ENCODE data around the gene MND1. TPM values are rescaled to one million over a fixed set of nuclear protein-coding genes. Genes with fewer than 3 reads are reported as not detected.

Gene MND1
- total RNA-seq, 8 experiments from 2014 or later: 1.7 to 18.6 (median 2.1) TPM

DNA sequence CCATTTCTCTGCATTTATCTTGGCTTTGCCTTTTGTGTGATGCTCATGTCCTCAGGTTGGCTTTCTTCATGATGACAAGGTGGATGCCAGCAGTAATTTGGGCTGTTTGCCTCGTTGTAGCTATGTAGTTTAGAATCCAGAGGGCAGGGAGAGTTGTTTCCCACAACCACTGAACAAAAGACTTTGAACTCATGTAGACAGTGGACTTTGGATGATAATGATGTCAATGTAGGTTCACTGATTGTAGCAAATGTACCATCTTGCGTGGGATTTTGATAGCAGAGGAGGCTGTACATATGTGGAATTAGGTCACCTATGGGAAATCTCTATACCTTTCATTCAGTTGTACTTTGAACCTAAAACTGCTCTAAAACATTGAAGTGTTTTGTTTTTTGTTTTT, 41.3 kb downstream of the MND1 start:
- 67 to 100% (median 81%) methylated on average over 1 to 2 of the region's 2 CpGs; no CpG with 5 or more reads in 2 of the 10 experiments for WGBS, 10 experiments
- no peak overlapping the region for H3K27ac ChIP-seq
- no peaks in the 10 kb centered on the region for H3K4me1 ChIP-seq (replicated peaks in 1 of 2)
- no peak for ATAC-seq (replicated peaks in 6 of 8)
- no peak overlapping the region for H3K4me3 ChIP-seq
- in situ Hi-C loops (cut with MboI; ENCODE audit: low pct_unique_long_range_greater_than_20kb in 2 of 9, low sequenced_read_pairs in 9 of 9, unreplicated experiment in 9 of 9): no loop called here

DNA sequence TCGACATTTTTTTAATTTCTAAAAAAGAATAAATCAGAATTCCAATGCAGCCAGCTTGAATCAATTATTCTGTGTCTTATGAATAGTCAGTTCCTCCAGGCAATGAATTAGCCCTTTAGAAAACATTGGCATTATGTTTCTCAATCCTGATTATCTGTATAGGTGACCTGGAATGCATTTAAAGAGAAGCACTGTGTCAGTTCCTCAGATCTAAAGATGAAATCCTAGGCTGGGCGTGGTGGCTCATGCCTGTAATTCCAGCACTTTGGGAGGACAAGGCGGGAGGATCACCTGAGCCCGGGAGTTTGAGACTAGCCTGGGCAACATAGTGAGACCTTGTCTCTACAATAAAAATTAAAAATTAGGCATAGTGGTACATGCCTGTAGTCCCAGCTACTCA, 43.5 kb downstream of the MND1 start:
- Histone ChIP-seq H3K27ac (no peak overlapping the region), H3K4me3 (no peak overlapping the region), H3K4me1 (replicated peaks in 1 of 2) (no peaks in the 10 kb centered on the region)
- ATAC-seq (replicated peaks in 6 of 8): peak in 1 of 8 experiments; percentile 55
- in situ Hi-C loops (cut with MboI; ENCODE audit: low pct_unique_long_range_greater_than_20kb in 2 of 9, low sequenced_read_pairs in 9 of 9, unreplicated experiment in 9 of 9): no loop called here
- 30 to 100% (median 94%) methylated on average over 1 to 4 of the region's 4 CpGs for WGBS, 10 experiments

DNA sequence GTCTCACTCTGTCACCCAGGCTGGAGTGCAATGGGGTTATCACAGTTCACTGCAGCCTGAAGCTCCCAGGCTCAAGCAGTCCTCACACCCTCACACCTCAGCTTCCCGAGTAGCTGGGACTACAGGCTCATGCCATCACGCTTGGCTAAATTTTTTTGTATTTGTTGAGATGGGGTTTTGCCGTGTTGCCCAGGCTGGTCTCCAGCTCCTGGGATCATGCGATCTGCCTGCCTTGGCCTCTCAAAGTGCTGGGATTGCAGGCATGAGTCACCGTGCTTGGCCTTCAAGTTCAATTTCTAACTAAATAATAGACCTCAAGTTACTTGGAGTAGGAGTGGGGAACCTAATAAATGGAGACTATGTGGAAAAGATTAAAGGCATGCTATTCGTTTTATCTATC, 48.9 kb downstream of the MND1 start:
- Histone ChIP-seq H3K4me3 (no peak overlapping the region), H3K4me1 (replicated peaks in 1 of 2) (no peaks in the 10 kb centered on the region), H3K27ac (no peak overlapping the region)
- peak in 1 of 8 experiments; percentile 57 for ATAC-seq (replicated peaks in 6 of 8)
- in situ Hi-C loops (cut with MboI; ENCODE audit: low pct_unique_long_range_greater_than_20kb in 2 of 9, low sequenced_read_pairs in 9 of 9, unreplicated experiment in 9 of 9): no loop called here
- 0 to 100% (median 90%) methylated on average over 1 to 6 of the region's 6 CpGs for WGBS, 10 experiments

DNA sequence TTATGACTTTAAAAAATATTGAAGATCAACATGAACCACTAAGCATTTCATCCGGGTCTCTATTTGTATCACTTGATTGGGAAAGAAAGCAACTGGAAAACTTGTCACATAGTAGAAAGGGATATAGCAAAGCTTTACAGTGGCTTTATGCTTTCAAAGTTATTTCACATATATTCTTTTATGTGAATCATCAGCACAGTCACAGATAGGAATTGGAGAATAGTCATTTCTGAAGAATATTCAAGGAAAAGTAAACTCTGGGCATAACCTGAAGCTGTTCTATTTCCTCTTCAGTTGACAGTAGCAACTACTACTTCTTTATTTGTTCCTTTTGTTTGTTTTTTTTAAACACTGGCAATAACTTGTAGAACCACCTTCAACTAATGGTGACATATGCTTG, 50.5 kb downstream of the MND1 start:
- no peak for ATAC-seq (replicated peaks in 6 of 8)
- H3K4me1 ChIP-seq (replicated peaks in 1 of 2): no peaks in the 10 kb centered on the region
- WGBS, 10 experiments: 67 to 100% (median 100%) methylated on average over 1 of the region's 1 CpG; no CpG with 5 or more reads in 2 of the 10 experiments
- H3K4me3 ChIP-seq: no peak overlapping the region
- in situ Hi-C loops (cut with MboI; ENCODE audit: low pct_unique_long_range_greater_than_20kb in 2 of 9, low sequenced_read_pairs in 9 of 9, unreplicated experiment in 9 of 9): no loop called here
- H3K27ac ChIP-seq: no peak overlapping the region

DNA sequence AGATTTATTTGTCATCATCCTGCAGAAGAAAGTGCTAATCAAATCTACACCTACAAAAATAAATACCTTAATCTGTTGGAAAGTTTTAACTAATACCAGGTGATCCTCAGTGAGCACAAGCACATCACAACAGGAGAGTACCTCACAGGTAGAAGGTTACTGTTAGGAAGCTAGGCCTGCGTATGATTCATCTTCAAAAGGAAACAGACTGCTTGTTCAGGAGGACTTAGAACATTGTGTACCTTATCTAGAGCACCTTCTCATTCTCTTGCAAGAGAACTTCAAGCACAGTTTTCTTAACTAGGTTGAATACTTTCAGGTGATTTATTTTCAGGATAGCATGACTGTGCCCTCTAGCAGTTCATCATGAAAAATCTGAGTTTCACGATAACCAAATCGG, 54.2 kb downstream of the MND1 start:
- ATAC-seq (replicated peaks in 6 of 8): no peak
- Histone ChIP-seq H3K27ac (no peak overlapping the region), H3K4me3 (no peak overlapping the region), H3K4me1 (replicated peaks in 1 of 2) (no peaks in the 10 kb centered on the region)
- in situ Hi-C loops (cut with MboI; ENCODE audit: low pct_unique_long_range_greater_than_20kb in 2 of 9, low sequenced_read_pairs in 9 of 9, unreplicated experiment in 9 of 9): no loop called here
- WGBS, 10 experiments: 67 to 100% (median 97%) methylated on average over 1 to 3 of the region's 3 CpGs; no CpG with 5 or more reads in 2 of the 10 experiments

DNA sequence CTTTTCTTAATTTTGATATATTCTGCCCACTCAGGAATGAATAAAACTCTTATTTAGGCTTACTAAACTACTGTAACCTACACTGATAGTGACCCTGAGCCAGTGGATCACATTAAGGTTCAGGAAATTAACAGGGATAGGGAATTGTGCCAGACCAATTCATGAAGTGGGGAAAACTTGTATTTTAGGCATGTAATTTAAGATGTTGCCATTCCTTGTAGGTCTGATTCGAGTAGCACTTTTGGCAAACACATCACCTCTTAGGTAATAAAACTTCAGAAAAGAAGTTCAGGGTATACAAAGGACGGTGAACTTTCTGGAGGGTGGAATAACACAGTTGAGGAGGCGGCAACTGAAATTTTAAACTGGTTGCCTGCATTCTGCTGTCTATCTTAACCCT, 54.9 kb downstream of the MND1 start:
- in situ Hi-C loops (cut with MboI; ENCODE audit: low pct_unique_long_range_greater_than_20kb in 2 of 9, low sequenced_read_pairs in 9 of 9, unreplicated experiment in 9 of 9): no loop called here
- H3K27ac ChIP-seq: no peak overlapping the region
- ATAC-seq (replicated peaks in 6 of 8): no peak

DNA sequence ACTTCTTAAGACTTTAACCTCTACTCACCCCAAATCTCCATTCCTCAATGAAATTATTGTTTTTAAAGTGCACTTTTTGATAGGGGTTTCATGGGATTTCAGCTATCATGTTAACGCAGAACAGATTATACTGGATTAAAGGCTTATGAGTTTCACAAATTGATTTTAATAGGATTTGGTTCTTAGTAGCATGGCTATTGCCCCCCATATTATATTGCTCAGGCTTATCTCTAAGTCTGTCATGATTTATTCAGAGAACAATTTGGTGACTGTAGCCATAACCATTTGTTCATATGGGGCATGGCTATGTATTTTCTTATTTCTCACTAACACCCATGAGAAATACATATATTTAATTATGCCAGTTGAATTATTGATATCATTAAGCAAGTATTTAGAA, 57.0 kb downstream of the MND1 start:
- ATAC-seq (replicated peaks in 6 of 8): no peak
- Histone ChIP-seq H3K4me3 (no peak overlapping the region), H3K27ac (no peak overlapping the region), H3K4me1 (replicated peaks in 1 of 2) (no peaks in the 10 kb centered on the region)
- WGBS, 10 experiments: 88 to 100% (median 100%) methylated on average over 1 of the region's 1 CpG; no CpG with 5 or more reads in 4 of the 10 experiments
- in situ Hi-C loops (cut with MboI; ENCODE audit: low pct_unique_long_range_greater_than_20kb in 2 of 9, low sequenced_read_pairs in 9 of 9, unreplicated experiment in 9 of 9): no loop called here

More for the DNA sequence above, 54.9 kb downstream of the MND1 start:
- H3K4me1 ChIP-seq (replicated peaks in 1 of 2): no peaks in the 10 kb centered on the region
- WGBS, 10 experiments: 92 to 100% (median 93%) methylated on average over 1 to 3 of the region's 3 CpGs; no CpG with 5 or more reads in 5 of the 10 experiments
- no peak overlapping the region for H3K4me3 ChIP-seq

DNA sequence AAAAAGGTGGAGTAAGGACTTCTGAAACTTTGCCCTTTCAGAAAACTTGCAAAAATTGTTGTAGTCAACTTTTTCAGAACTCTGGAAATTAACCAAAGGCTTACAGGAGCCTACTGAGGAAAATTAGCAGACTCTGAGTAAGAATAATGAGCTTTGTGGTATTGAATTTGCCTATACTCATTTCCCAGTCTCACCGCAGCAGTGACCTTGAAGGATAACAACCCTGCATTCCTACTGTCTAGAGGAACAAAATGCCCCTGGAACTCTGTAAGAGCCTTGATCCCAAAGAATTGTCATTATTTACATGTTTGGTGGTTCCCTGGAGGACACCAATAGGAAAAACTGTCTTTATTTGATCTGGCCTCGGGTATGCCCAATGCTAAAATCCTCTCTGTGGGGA, 57.9 kb downstream of the MND1 start:
- 20 to 100% (median 84%) methylated on average over 1 to 2 of the region's 2 CpGs; no CpG with 5 or more reads in 1 of the 10 experiments for WGBS, 10 experiments
- in situ Hi-C loops (cut with MboI; ENCODE audit: low pct_unique_long_range_greater_than_20kb in 2 of 9, low sequenced_read_pairs in 9 of 9, unreplicated experiment in 9 of 9): no loop called here
- H3K27ac ChIP-seq: no peak overlapping the region
- no peak overlapping the region for H3K4me3 ChIP-seq
- H3K4me1 ChIP-seq (replicated peaks in 1 of 2): no peaks in the 10 kb centered on the region
- ATAC-seq (replicated peaks in 6 of 8): no peak

DNA sequence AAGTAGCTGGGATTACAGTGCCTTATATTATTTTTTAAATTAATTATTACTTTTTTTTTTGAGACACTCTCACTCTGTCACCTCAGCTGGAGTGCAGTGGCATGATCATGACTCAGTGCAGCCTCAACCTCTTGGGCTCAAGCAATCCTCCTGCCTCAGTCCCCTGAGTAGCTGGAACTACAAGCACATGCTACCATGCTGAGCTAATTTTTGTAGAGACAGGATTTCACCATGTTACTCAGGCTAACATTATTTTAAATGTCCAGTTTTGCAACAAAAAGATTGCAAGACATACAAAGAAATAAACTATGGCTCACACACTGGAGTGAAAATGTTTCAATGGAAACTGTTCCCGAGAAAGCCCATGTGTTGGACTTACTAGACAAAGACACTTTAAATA, 59.2 kb downstream of the MND1 start:
- ATAC-seq (replicated peaks in 6 of 8): no peak
- 100% methylated on average over 1 of the region's 1 CpG; no CpG with 5 or more reads in 5 of the 10 experiments for WGBS, 10 experiments
- no peak overlapping the region for H3K27ac ChIP-seq
- in situ Hi-C loops (cut with MboI; ENCODE audit: low pct_unique_long_range_greater_than_20kb in 2 of 9, low sequenced_read_pairs in 9 of 9, unreplicated experiment in 9 of 9): no loop called here
- no peaks in the 10 kb centered on the region for H3K4me1 ChIP-seq (replicated peaks in 1 of 2)
- H3K4me3 ChIP-seq: no peak overlapping the region

DNA sequence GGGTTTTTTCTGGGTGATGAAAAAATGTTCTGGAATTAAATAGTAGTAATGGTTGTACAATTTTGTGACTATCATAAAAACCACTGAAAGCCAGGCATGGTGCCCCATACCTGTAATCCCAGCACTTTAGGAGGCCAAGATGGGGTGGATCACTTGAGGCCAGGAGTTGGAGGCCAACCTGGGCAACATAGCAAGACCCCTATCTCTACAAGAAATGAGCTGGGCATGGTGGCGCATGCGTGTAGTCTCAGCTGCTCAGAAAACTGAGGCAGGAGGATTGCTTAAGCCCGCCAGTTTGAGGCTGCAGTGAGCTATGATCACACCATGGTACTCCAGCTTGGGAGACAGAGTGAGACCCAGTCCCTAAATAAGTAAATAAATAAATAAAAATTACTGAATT, 63.4 kb downstream of the MND1 start:
- WGBS, 10 experiments: 96 to 100% (median 100%) methylated on average over 1 to 3 of the region's 3 CpGs; no CpG with 5 or more reads in 4 of the 10 experiments
- ATAC-seq (replicated peaks in 6 of 8): no peak
- H3K4me3 ChIP-seq: no peak overlapping the region
- in situ Hi-C loops (cut with MboI; ENCODE audit: low pct_unique_long_range_greater_than_20kb in 2 of 9, low sequenced_read_pairs in 9 of 9, unreplicated experiment in 9 of 9): no loop called here
- H3K27ac ChIP-seq: no peak overlapping the region
- H3K4me1 ChIP-seq (replicated peaks in 1 of 2): no peaks in the 10 kb centered on the region

DNA sequence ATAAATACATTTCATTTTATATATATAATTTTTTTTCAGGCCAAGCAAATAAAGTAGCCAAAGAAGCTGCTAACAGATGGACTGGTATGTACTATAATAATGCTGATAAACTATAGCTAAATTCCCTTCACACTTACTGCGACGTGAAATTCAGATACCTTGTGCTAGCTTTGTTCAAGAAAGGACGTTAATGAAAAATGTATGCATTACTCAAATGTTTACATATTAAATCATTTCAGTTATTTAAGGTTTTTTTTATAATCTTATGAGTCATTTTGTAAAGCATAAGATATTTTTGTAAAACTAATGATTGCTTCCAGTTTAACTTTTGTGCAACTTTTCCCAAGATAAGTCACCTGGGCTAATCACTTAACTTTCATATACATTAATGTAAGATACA, 64.4 kb downstream of the MND1 start:
- Histone ChIP-seq H3K4me3 (no peak overlapping the region), H3K27ac (no peak overlapping the region), H3K4me1 (replicated peaks in 1 of 2) (no peaks in the 10 kb centered on the region)
- 73 to 100% (median 88%) methylated on average over 2 to 3 of the region's 3 CpGs; no CpG with 5 or more reads in 2 of the 10 experiments for WGBS, 10 experiments
- ATAC-seq (replicated peaks in 6 of 8): no peak
- in situ Hi-C loops (cut with MboI; ENCODE audit: low pct_unique_long_range_greater_than_20kb in 2 of 9, low sequenced_read_pairs in 9 of 9, unreplicated experiment in 9 of 9): no loop called here

DNA sequence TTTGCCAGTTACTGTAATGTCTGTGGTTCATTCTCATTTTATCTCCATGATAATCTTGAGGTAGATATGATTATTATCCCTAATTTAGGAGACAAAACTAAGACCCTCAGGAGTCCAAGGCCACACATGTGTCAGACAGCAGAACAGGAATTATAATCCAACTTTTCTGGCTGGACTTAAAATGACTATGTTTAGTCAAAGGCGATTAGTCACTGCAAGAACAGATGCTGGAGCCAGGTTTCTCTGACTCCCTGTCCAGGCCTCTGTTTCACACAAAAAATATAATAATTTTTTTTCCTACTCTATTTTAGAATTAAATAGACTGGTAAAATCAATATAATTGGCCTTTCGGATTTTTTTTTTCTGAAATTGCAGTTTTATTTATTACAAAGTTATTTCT, 64.9 kb downstream of the MND1 start:
- H3K27ac ChIP-seq: no peak overlapping the region
- no peaks in the 10 kb centered on the region for H3K4me1 ChIP-seq (replicated peaks in 1 of 2)
- H3K4me3 ChIP-seq: no peak overlapping the region
- 0 to 100% (median 86%) methylated on average over 1 to 2 of the region's 2 CpGs; no CpG with 5 or more reads in 1 of the 10 experiments for WGBS, 10 experiments
- in situ Hi-C loops (cut with MboI; ENCODE audit: low pct_unique_long_range_greater_than_20kb in 2 of 9, low sequenced_read_pairs in 9 of 9, unreplicated experiment in 9 of 9): no loop called here
- ATAC-seq (replicated peaks in 6 of 8): peak in 2 of 8 experiments; percentile 49 to 55

DNA sequence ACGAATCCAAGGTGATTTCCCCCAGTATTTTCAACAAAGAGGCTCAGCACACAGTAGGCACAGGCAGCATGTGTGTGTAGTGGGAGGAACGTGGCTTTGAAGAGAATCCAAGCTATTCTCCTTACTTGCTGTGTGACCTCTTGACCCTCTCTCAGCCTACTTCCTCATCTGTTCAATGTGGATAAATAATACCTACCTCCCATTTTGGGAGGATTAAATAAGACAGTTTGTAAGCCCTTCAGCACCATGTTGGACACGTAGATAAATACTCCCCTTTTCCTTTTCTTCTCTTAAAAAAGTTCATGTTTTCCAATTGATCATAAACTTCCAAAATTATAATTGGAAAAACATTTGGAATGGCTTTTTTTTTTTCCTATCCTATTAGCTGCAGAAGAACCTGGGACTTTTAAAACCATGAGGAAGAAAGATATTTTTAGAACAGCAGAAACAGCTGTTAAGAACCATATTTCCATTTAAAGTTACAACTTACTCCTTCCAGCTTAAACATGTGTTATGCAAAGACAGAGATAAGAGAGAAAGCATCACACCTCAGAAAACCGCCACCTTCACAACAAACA, 65.5 kb downstream of the MND1 start:
- in situ Hi-C loops (cut with MboI; ENCODE audit: low pct_unique_long_range_greater_than_20kb in 2 of 9, low sequenced_read_pairs in 9 of 9, unreplicated experiment in 9 of 9): no loop called here
- H3K27ac ChIP-seq: no peak overlapping the region
- ATAC-seq (replicated peaks in 6 of 8): peak in 1 of 8 experiments; percentile 29

DNA sequence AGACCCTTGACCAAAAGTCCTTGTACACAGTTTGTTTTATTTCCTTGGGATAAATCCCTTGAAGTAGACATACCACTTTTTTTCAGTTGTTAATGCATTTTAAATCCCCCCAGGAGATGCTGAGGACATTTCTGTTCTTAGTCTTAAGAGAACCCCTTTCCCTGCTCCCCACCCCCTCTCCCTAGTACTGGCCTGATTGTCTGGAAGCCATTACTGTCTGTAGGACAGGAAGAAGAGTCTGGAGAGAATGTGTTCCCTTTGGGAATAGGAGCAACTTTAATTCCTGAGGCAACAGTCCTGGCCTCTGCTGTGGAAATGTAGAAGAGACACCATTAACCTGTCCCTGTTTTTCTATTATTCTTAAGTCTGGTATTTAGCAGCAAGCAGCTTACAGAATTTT, 69.4 kb downstream of the MND1 start:
- Histone ChIP-seq H3K4me1 (replicated peaks in 1 of 2) (no peaks in the 10 kb centered on the region), H3K27ac (no peak overlapping the region), H3K4me3 (no peak overlapping the region)
- no peak for ATAC-seq (replicated peaks in 6 of 8)
- in situ Hi-C loops (cut with MboI; ENCODE audit: low pct_unique_long_range_greater_than_20kb in 2 of 9, low sequenced_read_pairs in 9 of 9, unreplicated experiment in 9 of 9): no loop called here

More for the DNA sequence above, 65.5 kb downstream of the MND1 start:
- 24 to 100% (median 70%) methylated on average over 2 to 4 of the region's 4 CpGs for WGBS, 10 experiments
- Histone ChIP-seq H3K4me1 (replicated peaks in 1 of 2) (no peaks in the 10 kb centered on the region), H3K4me3 (no peak overlapping the region)

All from motor neuron (in vitro differentiated cells).